GM18505 (cell line): ENCODE data around the gene TRIM47.
"Not testable (repeated sequence)": the region's sequence is repeated elsewhere in the genome, so short reads cannot be mapped to it uniquely, and the experiment has no call there.

Experiments
- ATAC-seq: cut with Tn5 transposase; IDR thresholded peaks from one replicate; pipeline ENCODE4 v1.9.1; 2021; ENCODE audit not compliant: unreplicated experiment
- POLR2A ChIP-seq: IDR thresholded peaks from 4 replicates; pipeline ENCODE4 v1.6.1; 2011; ENCODE audit warnings: borderline replicate concordance; ENCODE audit not compliant: insufficient read depth, insufficient read length; ENCODE audit errors: extremely low read depth

TRIM47 gene

DNA sequence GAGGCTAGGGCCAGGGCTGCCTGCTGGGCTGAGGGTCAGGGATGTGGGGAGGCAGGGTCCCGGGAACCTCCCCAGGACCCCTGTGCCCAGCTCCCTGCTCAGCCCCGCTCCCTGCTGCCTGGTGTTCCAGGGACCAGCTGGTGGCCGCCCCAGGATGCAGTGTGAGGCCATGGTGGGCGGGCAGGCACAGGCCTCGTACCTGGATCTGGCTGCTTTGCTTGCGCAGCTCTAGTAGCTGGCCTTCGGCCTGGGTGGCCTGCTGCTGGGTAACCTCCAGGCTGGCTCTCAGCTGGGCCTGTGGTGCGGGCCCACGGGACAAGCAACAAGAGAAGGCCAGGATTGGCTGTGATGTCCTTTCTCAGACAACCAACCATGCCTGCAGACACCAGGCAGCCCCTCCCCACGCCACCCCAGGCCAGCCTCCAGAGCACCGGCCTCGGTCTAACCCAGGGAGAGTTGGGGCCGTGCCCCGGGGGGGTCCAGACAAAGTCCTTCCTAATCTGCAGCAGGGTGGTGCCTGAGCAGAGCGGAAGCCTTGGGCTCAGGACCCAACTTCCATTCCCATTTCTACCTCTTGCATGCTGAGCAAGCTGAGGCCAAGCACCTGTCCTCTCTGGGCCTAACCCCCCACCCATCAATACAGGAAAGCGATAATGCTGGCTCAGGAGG, 14.3 kb upstream of the TRIM47 start:
- ATAC-seq: no peak

DNA sequence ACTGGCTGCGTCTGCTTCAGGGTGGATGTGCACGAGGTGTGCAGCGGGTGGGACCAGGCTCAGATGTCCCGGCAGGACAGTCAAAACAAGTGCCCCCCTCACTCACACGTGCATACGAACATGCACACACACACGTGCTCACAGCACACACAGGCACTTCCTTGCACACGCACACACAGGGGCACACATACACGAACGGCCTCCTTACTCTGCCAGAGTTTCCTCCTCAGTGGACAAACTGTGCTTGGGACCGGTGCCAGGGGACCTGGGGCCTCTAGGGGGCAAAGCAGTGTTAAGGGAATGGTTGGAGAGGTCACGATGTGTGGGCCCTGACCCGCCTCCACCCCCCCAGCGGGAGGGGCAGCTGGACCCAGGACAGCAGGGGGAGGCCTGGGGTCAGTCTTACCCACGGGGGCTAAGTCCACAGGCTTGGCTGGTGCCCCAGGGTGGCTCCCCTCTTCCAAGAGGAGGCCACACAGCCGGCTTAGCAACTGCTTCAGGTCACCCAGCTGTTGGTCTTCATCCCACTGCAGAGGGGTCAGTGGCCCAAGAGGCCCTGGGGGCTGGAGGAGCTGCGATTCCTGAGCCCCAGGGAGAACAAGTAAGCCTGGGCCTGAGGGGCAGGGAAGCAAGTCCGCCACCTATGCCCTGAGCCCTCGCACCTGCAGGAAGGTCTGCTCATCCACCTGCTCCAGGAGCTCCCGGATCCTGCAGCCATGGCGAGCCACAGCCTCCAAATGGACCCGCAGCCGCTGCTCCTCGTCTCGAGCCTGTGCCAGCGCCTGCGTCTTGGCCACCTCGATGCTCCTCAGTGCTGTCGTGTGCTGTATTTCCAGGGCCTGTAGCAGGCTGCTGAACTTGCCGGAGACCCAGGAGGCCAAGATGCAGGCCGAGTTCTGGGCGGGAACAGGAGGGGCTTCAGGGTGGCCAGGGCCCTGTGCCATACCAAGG, 13.5 kb upstream of the TRIM47 start:
- TF ChIP-seq POLR2A: no peak
- no peak for ATAC-seq

More for the DNA sequence above, 14.3 kb upstream of the TRIM47 start:
- no peak for TF ChIP-seq POLR2A

- TF ChIP-seq POLR2A: no peak
- no peak for ATAC-seq
Measured at GRCh38 chr17:75891022-75891604, 12.7 kb upstream of the TRIM47 start.

- TF ChIP-seq POLR2A: no peak
- ATAC-seq: no peak
Measured at GRCh38 chr17:75889454-75889853, 11.1 kb upstream of the TRIM47 start.

- no peak for TF ChIP-seq POLR2A
- ATAC-seq: no peak
Measured at GRCh38 chr17:75888484-75888883, 10.1 kb upstream of the TRIM47 start.

DNA sequence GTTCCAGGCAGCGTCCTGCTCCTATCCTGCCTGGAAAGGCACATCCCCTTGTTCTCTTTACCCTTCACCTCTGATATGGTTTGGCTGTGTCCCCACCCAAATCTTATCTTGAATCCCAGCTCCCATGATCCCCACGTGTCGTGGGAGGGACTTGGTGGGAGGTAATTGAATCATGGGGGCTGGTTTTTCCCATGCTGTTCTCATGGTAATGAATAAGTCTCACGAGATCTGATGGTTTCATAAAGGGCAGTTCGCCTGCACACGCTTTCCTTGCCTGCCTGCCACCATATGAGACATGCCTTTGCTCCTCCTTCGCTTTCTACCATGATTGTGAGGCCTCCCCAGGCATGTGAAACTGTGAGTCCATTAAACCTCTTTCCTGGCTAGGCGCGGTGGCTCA, 7.5 kb upstream of the TRIM47 start:
- ATAC-seq: not testable (repeated sequence)

DNA sequence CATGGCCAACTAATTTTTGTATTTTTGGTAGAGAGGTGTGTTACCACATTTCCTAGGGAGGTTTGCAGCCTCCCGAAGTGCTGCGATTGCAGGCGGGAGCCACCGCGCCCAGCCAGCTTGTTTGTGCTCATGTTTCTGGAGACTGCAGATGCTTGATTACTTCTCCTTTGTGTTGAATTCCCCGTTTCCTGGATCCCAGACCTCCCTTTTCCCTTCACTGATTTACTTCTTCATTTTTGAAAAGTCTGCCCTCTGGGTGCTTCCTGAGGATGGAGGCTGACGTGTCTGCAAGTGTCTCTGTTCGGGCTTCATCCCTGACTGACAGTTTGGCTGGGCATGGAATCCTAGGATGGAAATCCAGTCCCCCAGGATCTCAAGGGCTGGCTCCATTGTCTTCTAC, 7.0 kb upstream of the TRIM47 start:
- no peak for TF ChIP-seq POLR2A
- no peak for ATAC-seq

- no peak for TF ChIP-seq POLR2A
- ATAC-seq: no peak
Measured at GRCh38 chr17:75881678-75882454, 3.5 kb upstream of the TRIM47 start.

- ATAC-seq: no peak
- no peak for TF ChIP-seq POLR2A
Measured at GRCh38 chr17:75880266-75880665, 1.9 kb upstream of the TRIM47 start.

- TF ChIP-seq POLR2A: peak; percentile 1
- peak; percentile 41 for ATAC-seq
Measured at GRCh38 chr17:75877752-75878173, 618 bp downstream of the TRIM47 start.

DNA sequence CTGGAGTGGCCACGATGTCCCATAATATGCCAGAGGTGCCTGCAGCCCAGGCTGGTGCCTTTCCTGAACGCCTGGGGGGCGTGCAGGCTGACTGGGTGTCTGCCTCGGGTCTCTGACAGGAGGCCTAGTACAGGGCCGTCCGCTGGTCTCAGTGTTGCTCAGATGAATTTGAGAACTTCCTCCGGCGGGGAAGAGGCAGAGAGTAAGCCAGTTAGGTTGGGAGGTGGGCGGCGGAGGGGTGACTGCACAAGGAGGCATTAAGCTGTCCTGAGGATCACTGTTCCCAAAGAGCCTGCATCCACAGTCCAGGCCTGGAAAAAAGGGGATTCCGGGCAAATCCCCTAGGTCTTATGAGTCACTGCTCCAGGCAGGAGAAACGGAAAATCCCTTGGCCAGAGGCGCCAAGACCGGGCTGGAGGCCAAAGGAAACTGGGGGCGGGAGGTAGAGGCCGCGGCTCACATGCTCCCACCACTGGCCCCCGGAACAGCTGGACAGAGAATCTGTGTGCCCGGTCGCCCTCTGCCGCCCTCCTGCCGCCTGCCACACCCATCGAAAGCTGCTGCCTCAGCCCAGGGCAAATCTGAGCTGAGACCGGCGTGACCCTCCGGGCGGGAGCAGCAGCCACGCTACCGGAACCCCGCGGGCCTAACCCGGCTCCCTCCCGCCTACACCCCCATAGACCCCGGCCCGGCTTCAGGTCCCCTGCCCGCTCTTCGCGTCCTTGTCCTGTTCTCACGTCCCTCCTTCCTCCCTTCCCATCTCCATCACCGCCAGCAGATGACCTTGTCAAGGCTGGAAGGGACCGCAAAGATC, 1.2 kb downstream of the TRIM47 start:
- ATAC-seq: no peak
- TF ChIP-seq POLR2A: peak; percentile 19

DNA sequence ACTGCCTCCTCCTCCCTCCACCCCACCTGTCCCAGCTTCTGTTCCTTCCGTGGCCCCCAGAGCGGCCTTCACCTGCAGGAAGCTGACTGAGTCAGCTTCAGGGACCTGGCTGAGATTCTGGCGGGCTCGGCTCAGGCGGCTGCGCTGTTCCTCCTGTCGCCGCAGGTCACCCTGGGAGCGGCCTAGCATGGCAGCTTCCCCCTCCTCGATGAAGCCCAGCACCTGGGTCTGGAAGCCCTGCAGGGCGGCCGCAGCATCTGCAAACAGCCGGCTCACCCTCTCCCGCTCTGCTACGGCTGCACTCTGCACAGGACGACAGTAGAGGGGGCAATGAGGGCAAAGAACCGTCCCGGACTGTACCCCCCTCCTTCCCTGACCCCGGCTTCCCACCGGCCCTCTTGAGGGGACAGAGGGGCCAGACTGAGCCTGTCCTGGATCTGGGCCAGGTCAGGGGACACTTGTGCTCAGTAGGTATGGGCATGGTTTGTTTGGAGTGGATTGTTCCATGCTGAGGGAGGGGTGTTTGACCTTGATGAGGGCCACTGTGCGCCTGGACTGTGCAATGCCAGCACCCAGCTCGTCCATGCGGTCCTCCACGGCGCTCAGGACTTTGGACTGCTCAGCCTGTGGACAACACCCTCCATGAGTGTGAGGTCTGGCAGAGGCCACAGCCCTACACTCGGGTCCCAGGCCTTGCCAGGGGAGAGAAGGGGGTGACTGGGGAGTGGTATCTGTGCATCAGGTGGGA, 2.0 kb downstream of the TRIM47 start:
- peak; percentile 53 for TF ChIP-seq POLR2A
- ATAC-seq: no peak
